Fibroblast of lung (primary cell): Measurements from ENCODE around the gene RNF186. TPM values are rescaled to one million over a fixed set of nuclear protein-coding genes. Genes with fewer than 3 reads are reported as not detected.

Source experiments
- DNase-seq, 2 donors: peaks; one replicate each; pipeline versions ENCODE4 v3.0.0 to v3.0.0-alpha.2; 2010; ENCODE audit warnings: low read depth in 2 of 2
- H2AFZ ChIP-seq: 2 replicates; pipeline ENCODE4 v1.5.1; 2012; ENCODE audit warnings: low read length, control low read depth, inconsistent platforms
- H3K27ac ChIP-seq: 2 replicates; pipeline ENCODE4 v1.5.1; 2011; ENCODE audit warnings: low read length, control low read depth; ENCODE audit not compliant: insufficient read depth
- H3K27me3 ChIP-seq: 2 replicates; pipeline ENCODE4 v1.5.1; 2011; ENCODE audit warnings: mild to moderate bottlenecking, low read length; ENCODE audit not compliant: control insufficient read depth, insufficient read depth
- H3K36me3 ChIP-seq: 2 replicates; pipeline ENCODE4 v1.5.1; 2011; ENCODE audit warnings: low read length; ENCODE audit not compliant: control insufficient read depth, insufficient read depth
- H3K4me1 ChIP-seq: 2 replicates; pipeline ENCODE4 v1.5.1; 2011; ENCODE audit warnings: low read length; ENCODE audit not compliant: control insufficient read depth, insufficient read depth; ENCODE audit errors: extremely low read depth
- H3K4me2 ChIP-seq: 2 replicates; pipeline ENCODE4 v1.5.1; 2011; ENCODE audit warnings: low read length, control low read depth; ENCODE audit not compliant: insufficient read depth; ENCODE audit errors: extremely low read depth
- H3K4me3 ChIP-seq, 4 experiments: fragments of 200-600 bp in 1 of 4; sonication (generic) in 1 of 4; replicated peaks in 1 of 4; 2 replicates each; pipeline ENCODE4 v1.5.1; 2011 to 2016; ENCODE audit warnings: low read length in 4 of 4, low read depth in 3 of 4, mild to moderate bottlenecking in 3 of 4, control low read depth in 2 of 4, inconsistent platforms in 1 of 4, mixed read lengths in 1 of 4; ENCODE audit not compliant: insufficient read depth in 1 of 4; ENCODE audit errors: control extremely low read depth in 1 of 4
- H3K79me2 ChIP-seq: 2 replicates; pipeline ENCODE4 v1.5.1; 2012; ENCODE audit warnings: mild to moderate bottlenecking, low read length, inconsistent platforms; ENCODE audit not compliant: control insufficient read depth, insufficient read depth
- H3K9ac ChIP-seq: 2 replicates; pipeline ENCODE4 v1.5.1; 2011; ENCODE audit warnings: mild to moderate bottlenecking, low read length, control low read depth; ENCODE audit not compliant: insufficient read depth
- H3K9me3 ChIP-seq: 2 replicates; pipeline ENCODE4 v1.5.1; 2012; ENCODE audit warnings: low read depth, low read length; ENCODE audit not compliant: control insufficient read depth, insufficient read depth
- H4K20me1 ChIP-seq: 2 replicates; pipeline ENCODE4 v1.5.1; 2011; ENCODE audit warnings: low read length; ENCODE audit not compliant: control insufficient read depth, insufficient read depth; ENCODE audit errors: extremely low read depth
- EZH2 ChIP-seq: IDR thresholded peaks from 2 replicates; pipeline ENCODE4 v1.5.1; 2012; ENCODE audit warnings: low read length, control low read depth, mild to moderate bottlenecking; ENCODE audit errors: missing control alignments
- polyA plus RNA-seq, 2 donors: library from polyadenylated mRNA; depleted of rRNA in 1 of 2; stranded (reverse) in 1 of 2; unstranded in 1 of 2; fragments of >200 nt; gene quantifications; 2 replicates each; pipeline ENCODE4 v1.2.1, GENCODE V29; 2011 to 2012; ENCODE audit warnings: missing spikeins in 1 of 2
- total RNA-seq: library from RNA; depleted of rRNA; stranded (reverse); fragments of >200 nt; gene quantifications from 2 replicates; pipeline ENCODE4 v1.2.1, GENCODE V29; 2014
- TF ChIP-seq, protein P1 (sequence below), 2 donors: IDR thresholded peaks in 1 of 2; conservative IDR thresholded peaks in 1 of 2; 1 replicate in 1 of 2; 2 replicates in 1 of 2; pipeline ENCODE4 v1.5.1; 2011 to 2012; ENCODE audit warnings: low read length in 2 of 2, control low read depth in 1 of 2, inconsistent platforms in 1 of 2, low read depth in 1 of 2, mild to moderate bottlenecking in 1 of 2

Gene RNF186
- total and polyA plus RNA-seq, 2 donors (not counting 1 experiment from before 2014, with no cell fraction given), result not detected

GRCh38 chr1:19840228-19840627 lies 25.1 kb upstream of the RNF186 start:
- DNase-seq, result no peak
- no peaks in the 10 kb centered on the region for H3K79me2 ChIP-seq
- no peak for TF ChIP-seq EZH2
- TF ChIP-seq, protein P1, sequence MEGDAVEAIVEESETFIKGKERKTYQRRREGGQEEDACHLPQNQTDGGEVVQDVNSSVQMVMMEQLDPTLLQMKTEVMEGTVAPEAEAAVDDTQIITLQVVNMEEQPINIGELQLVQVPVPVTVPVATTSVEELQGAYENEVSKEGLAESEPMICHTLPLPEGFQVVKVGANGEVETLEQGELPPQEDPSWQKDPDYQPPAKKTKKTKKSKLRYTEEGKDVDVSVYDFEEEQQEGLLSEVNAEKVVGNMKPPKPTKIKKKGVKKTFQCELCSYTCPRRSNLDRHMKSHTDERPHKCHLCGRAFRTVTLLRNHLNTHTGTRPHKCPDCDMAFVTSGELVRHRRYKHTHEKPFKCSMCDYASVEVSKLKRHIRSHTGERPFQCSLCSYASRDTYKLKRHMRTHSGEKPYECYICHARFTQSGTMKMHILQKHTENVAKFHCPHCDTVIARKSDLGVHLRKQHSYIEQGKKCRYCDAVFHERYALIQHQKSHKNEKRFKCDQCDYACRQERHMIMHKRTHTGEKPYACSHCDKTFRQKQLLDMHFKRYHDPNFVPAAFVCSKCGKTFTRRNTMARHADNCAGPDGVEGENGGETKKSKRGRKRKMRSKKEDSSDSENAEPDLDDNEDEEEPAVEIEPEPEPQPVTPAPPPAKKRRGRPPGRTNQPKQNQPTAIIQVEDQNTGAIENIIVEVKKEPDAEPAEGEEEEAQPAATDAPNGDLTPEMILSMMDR (conservative IDR thresholded peaks at IDR 0.05 in 1 of 2, IDR thresholded peaks at IDR 0.05 in 1 of 2; ENCODE audit: low read depth in 1 of 2, low read length in 2 of 2), result no peak
- no peak overlapping the region for H2AFZ ChIP-seq
- H3K27me3 ChIP-seq, result no peaks in the 10 kb centered on the region
- no peaks in the 10 kb centered on the region for H3K4me1 ChIP-seq
- H3K36me3 ChIP-seq, result no peaks in the 10 kb centered on the region
- no peak overlapping the region for H3K27ac ChIP-seq
- H3K4me3 ChIP-seq, result no peak overlapping the region
- no peak overlapping the region for H3K4me2 ChIP-seq
- no peaks in the 10 kb centered on the region for H4K20me1 ChIP-seq
- no peak overlapping the region for H3K9ac ChIP-seq
- no peaks in the 10 kb centered on the region for H3K9me3 ChIP-seq

- no peak overlapping the region for H3K4me3 ChIP-seq
These were observed 22.8 kb upstream of the RNF186 start for GRCh38 chr1:19837866-19838265.

GRCh38 chr1:19835578-19835977 lies 20.5 kb upstream of the RNF186 start:
- Histone ChIP-seq H3K4me3 (no peak overlapping the region), H3K36me3 (no peaks in the 10 kb centered on the region), H4K20me1 (no peaks in the 10 kb centered on the region), H3K9ac (no peak overlapping the region), H3K4me2 (no peak overlapping the region), H2AFZ (no peak overlapping the region), H3K27me3 (peaks cover 3% of the 10 kb centered on the region), H3K27ac (no peak overlapping the region), H3K4me1 (no peaks in the 10 kb centered on the region), H3K9me3 (no peaks in the 10 kb centered on the region), H3K79me2 (no peaks in the 10 kb centered on the region)
- no peak for TF ChIP-seq EZH2
- TF ChIP-seq, protein P1 (conservative IDR thresholded peaks at IDR 0.05 in 1 of 2, IDR thresholded peaks at IDR 0.05 in 1 of 2; ENCODE audit: low read depth in 1 of 2, low read length in 2 of 2), result no peak
- no peak for DNase-seq

More at GRCh38 chr1:19837866-19838265, 22.8 kb upstream of the RNF186 start:
- Histone ChIP-seq H3K9me3 (no peaks in the 10 kb centered on the region), H3K4me2 (no peak overlapping the region), H3K36me3 (no peaks in the 10 kb centered on the region), H3K27ac (no peak overlapping the region), H2AFZ (no peak overlapping the region), H3K9ac (no peak overlapping the region), H3K4me1 (no peaks in the 10 kb centered on the region), H3K27me3 (no peaks in the 10 kb centered on the region), H3K79me2 (no peaks in the 10 kb centered on the region), H4K20me1 (no peaks in the 10 kb centered on the region)
- no peak for TF ChIP-seq EZH2
- TF ChIP-seq, protein P1 (conservative IDR thresholded peaks at IDR 0.05 in 1 of 2, IDR thresholded peaks at IDR 0.05 in 1 of 2; ENCODE audit: low read depth in 1 of 2, low read length in 2 of 2), result no peak
- DNase-seq, result no peak
